HEK293 (cell line): Measurements from ENCODE around the gene PKLR.
A peak's percentile ranks its signal among the peaks of the same experiment; 100 is the strongest.

Experiments
- GFI1B ChIP-seq: fragments of 450-650 bp; formaldehyde crosslinking; IDR thresholded peaks from 2 replicates; pipeline ENCODE4 v1.5.1; 2016; ENCODE audit warnings: missing biosample characterization, missing genetic modification characterization
- GLIS1 ChIP-seq: fragments of 450-650 bp; formaldehyde crosslinking; IDR thresholded peaks from 2 replicates; pipeline ENCODE4 v1.5.1; 2016; ENCODE audit warnings: missing biosample characterization, missing genetic modification characterization
- KLF1 ChIP-seq: fragments of 450-650 bp; formaldehyde crosslinking; IDR thresholded peaks from 2 replicates; pipeline ENCODE4 v1.5.1; 2016; ENCODE audit warnings: missing biosample characterization, missing genetic modification characterization
- KLF8 ChIP-seq: fragments of 450-650 bp; formaldehyde crosslinking; IDR thresholded peaks from 2 replicates; pipeline ENCODE4 v1.5.1; 2016; ENCODE audit warnings: missing biosample characterization, missing genetic modification characterization
- KLF9 ChIP-seq: fragments of 450-650 bp; formaldehyde crosslinking; IDR thresholded peaks from 2 replicates; pipeline ENCODE4 v1.5.1; 2016; ENCODE audit warnings: missing biosample characterization, missing genetic modification characterization, low read depth
- PATZ1 ChIP-seq: fragments of 450-650 bp; formaldehyde crosslinking; IDR thresholded peaks from 2 replicates; pipeline ENCODE4 v1.5.1; 2016; ENCODE audit warnings: missing biosample characterization, missing genetic modification characterization
- SP2 ChIP-seq: fragments of 450-650 bp; formaldehyde crosslinking; IDR thresholded peaks from 2 replicates; pipeline ENCODE4 v1.5.1; 2016; ENCODE audit warnings: missing biosample characterization, missing genetic modification characterization
- YY1 ChIP-seq: fragments of 450-650 bp; formaldehyde crosslinking; IDR thresholded peaks from 2 replicates; pipeline ENCODE4 v1.5.1; 2018; ENCODE audit warnings: missing biosample characterization, missing genetic modification characterization
- YY2 ChIP-seq: fragments of 450-650 bp; formaldehyde crosslinking; IDR thresholded peaks from 2 replicates; pipeline ENCODE4 v1.5.1; 2016; ENCODE audit warnings: missing biosample characterization, missing genetic modification characterization
- ZBTB8A ChIP-seq: fragments of 450-650 bp; formaldehyde crosslinking; IDR thresholded peaks from 2 replicates; pipeline ENCODE4 v1.5.1; 2016; ENCODE audit warnings: missing biosample characterization, missing genetic modification characterization
- ZNF157 ChIP-seq: fragments of 450-650 bp; formaldehyde crosslinking; IDR thresholded peaks from 2 replicates; pipeline ENCODE4 v1.5.1; 2016; ENCODE audit warnings: missing biosample characterization, missing genetic modification characterization
- ZNF248 ChIP-seq: fragments of 450-650 bp; formaldehyde crosslinking; IDR thresholded peaks from 2 replicates; pipeline ENCODE4 v1.5.1; 2017; ENCODE audit warnings: missing biosample characterization, missing genetic modification characterization
- ZNF423 ChIP-seq: fragments of 450-650 bp; formaldehyde crosslinking; IDR thresholded peaks from 2 replicates; pipeline ENCODE4 v1.5.1; 2016; ENCODE audit warnings: missing biosample characterization, missing genetic modification characterization
- ZNF426 ChIP-seq: fragments of 450-650 bp; formaldehyde crosslinking; IDR thresholded peaks from 2 replicates; pipeline ENCODE4 v1.5.1; 2017; ENCODE audit warnings: missing biosample characterization, missing genetic modification characterization, mild to moderate bottlenecking, inconsistent platforms, moderate library complexity
- ZNF433 ChIP-seq: fragments of 450-650 bp; formaldehyde crosslinking; IDR thresholded peaks from 2 replicates; pipeline ENCODE4 v1.5.1; 2016; ENCODE audit warnings: missing biosample characterization, missing genetic modification characterization, low read depth
- ZNF514 ChIP-seq: fragments of 450-650 bp; formaldehyde crosslinking; IDR thresholded peaks from 2 replicates; pipeline ENCODE4 v1.5.1; 2016; ENCODE audit warnings: missing biosample characterization, missing genetic modification characterization
- ZNF529 ChIP-seq: fragments of 450-650 bp; formaldehyde crosslinking; IDR thresholded peaks from 2 replicates; pipeline ENCODE4 v1.5.1; 2017; ENCODE audit warnings: missing genetic modification characterization, missing biosample characterization; ENCODE audit not compliant: insufficient replicate concordance
- ZNF560 ChIP-seq: fragments of 450-650 bp; formaldehyde crosslinking; IDR thresholded peaks from 2 replicates; pipeline ENCODE4 v1.5.1; 2017; ENCODE audit warnings: missing biosample characterization, missing genetic modification characterization, borderline replicate concordance
- ZNF561 ChIP-seq: fragments of 450-650 bp; IDR thresholded peaks from 2 replicates; pipeline ENCODE4 v1.5.1; 2018; ENCODE audit warnings: missing biosample characterization, missing genetic modification characterization, borderline replicate concordance
- ZNF621 ChIP-seq: fragments of 450-650 bp; formaldehyde crosslinking; IDR thresholded peaks from 2 replicates; pipeline ENCODE4 v1.5.1; 2017; ENCODE audit warnings: missing biosample characterization, missing genetic modification characterization
- ZNF76 ChIP-seq: fragments of 450-650 bp; formaldehyde crosslinking; IDR thresholded peaks from 2 replicates; pipeline ENCODE4; 2016; ENCODE audit warnings: low read depth, missing biosample characterization, missing genetic modification characterization, borderline replicate concordance
- TF ChIP-seq, protein P1 (sequence below): fragments of 450-650 bp; formaldehyde crosslinking; IDR thresholded peaks from 2 replicates; pipeline ENCODE4 v1.5.1; 2016; ENCODE audit warnings: missing biosample characterization, missing genetic modification characterization, borderline replicate concordance
- TF ChIP-seq, protein P2 (sequence below): fragments of 450-650 bp; formaldehyde crosslinking; IDR thresholded peaks from 2 replicates; pipeline ENCODE4 v1.5.1; 2017; ENCODE audit warnings: missing biosample characterization, missing genetic modification characterization

PKLR gene

GRCh38 chr1:155309423-155310021 lies 8.3 kb upstream of the PKLR start (continued):
- TF ChIP-seq, protein P1, sequence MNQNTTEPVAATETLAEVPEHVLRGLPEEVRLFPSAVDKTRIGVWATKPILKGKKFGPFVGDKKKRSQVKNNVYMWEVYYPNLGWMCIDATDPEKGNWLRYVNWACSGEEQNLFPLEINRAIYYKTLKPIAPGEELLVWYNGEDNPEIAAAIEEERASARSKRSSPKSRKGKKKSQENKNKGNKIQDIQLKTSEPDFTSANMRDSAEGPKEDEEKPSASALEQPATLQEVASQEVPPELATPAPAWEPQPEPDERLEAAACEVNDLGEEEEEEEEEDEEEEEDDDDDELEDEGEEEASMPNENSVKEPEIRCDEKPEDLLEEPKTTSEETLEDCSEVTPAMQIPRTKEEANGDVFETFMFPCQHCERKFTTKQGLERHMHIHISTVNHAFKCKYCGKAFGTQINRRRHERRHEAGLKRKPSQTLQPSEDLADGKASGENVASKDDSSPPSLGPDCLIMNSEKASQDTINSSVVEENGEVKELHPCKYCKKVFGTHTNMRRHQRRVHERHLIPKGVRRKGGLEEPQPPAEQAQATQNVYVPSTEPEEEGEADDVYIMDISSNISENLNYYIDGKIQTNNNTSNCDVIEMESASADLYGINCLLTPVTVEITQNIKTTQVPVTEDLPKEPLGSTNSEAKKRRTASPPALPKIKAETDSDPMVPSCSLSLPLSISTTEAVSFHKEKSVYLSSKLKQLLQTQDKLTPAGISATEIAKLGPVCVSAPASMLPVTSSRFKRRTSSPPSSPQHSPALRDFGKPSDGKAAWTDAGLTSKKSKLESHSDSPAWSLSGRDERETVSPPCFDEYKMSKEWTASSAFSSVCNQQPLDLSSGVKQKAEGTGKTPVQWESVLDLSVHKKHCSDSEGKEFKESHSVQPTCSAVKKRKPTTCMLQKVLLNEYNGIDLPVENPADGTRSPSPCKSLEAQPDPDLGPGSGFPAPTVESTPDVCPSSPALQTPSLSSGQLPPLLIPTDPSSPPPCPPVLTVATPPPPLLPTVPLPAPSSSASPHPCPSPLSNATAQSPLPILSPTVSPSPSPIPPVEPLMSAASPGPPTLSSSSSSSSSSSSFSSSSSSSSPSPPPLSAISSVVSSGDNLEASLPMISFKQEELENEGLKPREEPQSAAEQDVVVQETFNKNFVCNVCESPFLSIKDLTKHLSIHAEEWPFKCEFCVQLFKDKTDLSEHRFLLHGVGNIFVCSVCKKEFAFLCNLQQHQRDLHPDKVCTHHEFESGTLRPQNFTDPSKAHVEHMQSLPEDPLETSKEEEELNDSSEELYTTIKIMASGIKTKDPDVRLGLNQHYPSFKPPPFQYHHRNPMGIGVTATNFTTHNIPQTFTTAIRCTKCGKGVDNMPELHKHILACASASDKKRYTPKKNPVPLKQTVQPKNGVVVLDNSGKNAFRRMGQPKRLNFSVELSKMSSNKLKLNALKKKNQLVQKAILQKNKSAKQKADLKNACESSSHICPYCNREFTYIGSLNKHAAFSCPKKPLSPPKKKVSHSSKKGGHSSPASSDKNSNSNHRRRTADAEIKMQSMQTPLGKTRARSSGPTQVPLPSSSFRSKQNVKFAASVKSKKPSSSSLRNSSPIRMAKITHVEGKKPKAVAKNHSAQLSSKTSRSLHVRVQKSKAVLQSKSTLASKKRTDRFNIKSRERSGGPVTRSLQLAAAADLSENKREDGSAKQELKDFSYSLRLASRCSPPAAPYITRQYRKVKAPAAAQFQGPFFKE (tag by site-specific recombination), result no peak
- 0 out of 2 replicates have a peak, but pooled peaks have one; percentile 24 for TF ChIP-seq GLIS1 (tag by site-specific recombination)
- peak; percentile 29; the same call in 1 of the 2 replicates for TF ChIP-seq SP2
- 0 out of 2 replicates have a peak, but pooled peaks have one; percentile 34 for TF ChIP-seq YY1 (tag by site-specific recombination)
- TF ChIP-seq, protein P2, sequence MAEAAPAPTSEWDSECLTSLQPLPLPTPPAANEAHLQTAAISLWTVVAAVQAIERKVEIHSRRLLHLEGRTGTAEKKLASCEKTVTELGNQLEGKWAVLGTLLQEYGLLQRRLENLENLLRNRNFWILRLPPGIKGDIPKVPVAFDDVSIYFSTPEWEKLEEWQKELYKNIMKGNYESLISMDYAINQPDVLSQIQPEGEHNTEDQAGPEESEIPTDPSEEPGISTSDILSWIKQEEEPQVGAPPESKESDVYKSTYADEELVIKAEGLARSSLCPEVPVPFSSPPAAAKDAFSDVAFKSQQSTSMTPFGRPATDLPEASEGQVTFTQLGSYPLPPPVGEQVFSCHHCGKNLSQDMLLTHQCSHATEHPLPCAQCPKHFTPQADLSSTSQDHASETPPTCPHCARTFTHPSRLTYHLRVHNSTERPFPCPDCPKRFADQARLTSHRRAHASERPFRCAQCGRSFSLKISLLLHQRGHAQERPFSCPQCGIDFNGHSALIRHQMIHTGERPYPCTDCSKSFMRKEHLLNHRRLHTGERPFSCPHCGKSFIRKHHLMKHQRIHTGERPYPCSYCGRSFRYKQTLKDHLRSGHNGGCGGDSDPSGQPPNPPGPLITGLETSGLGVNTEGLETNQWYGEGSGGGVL, result peak; percentile 53; the same call in 1 of the 2 replicates
- TF ChIP-seq KLF1 (tag by site-specific recombination), result peak; percentile 96
- no peak for TF ChIP-seq ZNF561 (tag by site-specific recombination)
- TF ChIP-seq ZBTB8A (tag by site-specific recombination), result no peak; the same call in 1 of the 2 replicates
- no peak for TF ChIP-seq GFI1B (tag by site-specific recombination)
- no peak for TF ChIP-seq KLF8 (tag by site-specific recombination)
- no peak for TF ChIP-seq ZNF426 (tag by site-specific recombination)
- TF ChIP-seq ZNF514 (tag by site-specific recombination), result no peak
- no peak for TF ChIP-seq ZNF433 (tag by site-specific recombination)
- TF ChIP-seq ZNF423 (tag by site-specific recombination), result peak; percentile 65
- no peak for TF ChIP-seq ZNF621 (tag by site-specific recombination)
- no peak for TF ChIP-seq ZNF157 (tag by site-specific recombination)
- peak; percentile 49 for TF ChIP-seq PATZ1 (tag by site-specific recombination)
- TF ChIP-seq ZNF248 (tag by site-specific recombination), result no peak
- TF ChIP-seq ZNF76, result peak; percentile 32; the same call in 1 of the 2 replicates
- TF ChIP-seq ZNF560 (tag by site-specific recombination), result no peak
- TF ChIP-seq KLF9 (tag by site-specific recombination), result peak; percentile 5; the same call in 1 of the 2 replicates
- TF ChIP-seq ZNF529 (tag by site-specific recombination), result no peak
- TF ChIP-seq YY2 (tag by site-specific recombination), result peak; percentile 60
- TF ChIP-seq, all 188 proteins: peak for 15
